ENCODE measurements around the gene MIEN1. TPM values are rescaled to one million over a fixed set of nuclear protein-coding genes. Genes with fewer than 3 reads are reported as not detected.

MIEN1 gene
- total RNA-seq, 1 experiment from 2014 or later = 50.8 TPM

DNA sequence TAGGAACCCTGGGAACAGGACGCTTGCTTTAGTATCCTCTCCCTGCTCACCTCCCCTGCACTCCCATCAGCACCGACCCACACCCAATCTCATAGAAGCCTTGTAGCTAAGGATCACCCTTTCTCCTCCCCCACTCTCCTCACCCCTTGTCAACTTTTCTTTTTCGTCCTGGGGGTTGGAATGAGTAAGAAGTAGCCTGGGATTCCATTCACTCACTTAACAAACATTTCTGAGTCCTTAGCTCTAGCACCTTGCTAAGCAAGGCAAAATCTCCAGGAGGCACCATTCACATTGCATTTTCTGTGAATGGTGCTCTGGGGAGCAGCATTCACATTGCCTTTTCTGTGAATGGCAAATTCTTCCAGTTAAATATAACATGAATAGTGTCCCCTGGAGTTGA, 41.4 kb downstream of the MIEN1 start:
- Histone ChIP-seq H2BK15ac (ENCODE audit: low read depth, low read length) (no peak overlapping the region), H4K91ac (ENCODE audit: insufficient read length, low read depth, low read length) (no peak overlapping the region), H4K5ac (ENCODE audit: insufficient read length, low read depth, low read length) (no peak overlapping the region), H3K4me1 (ENCODE audit: insufficient read depth, low read length) (peaks cover 9% of the 10 kb centered on the region), H3K27me3 (ENCODE audit: insufficient read depth, low read length) (no peaks in the 10 kb centered on the region), H3K4me2 (ENCODE audit: insufficient read depth, insufficient read length, low read length) (peak overlapping the region; percentile 76), H2BK20ac (ENCODE audit: low read depth, low read length, poor library complexity, severe bottlenecking) (no peak overlapping the region), H3T11ph (ENCODE audit: low read length) (no peak overlapping the region), H2AK5ac (ENCODE audit: insufficient read length, low read length) (no peak overlapping the region), H3K23me2 (ENCODE audit: insufficient read length, low read depth, low read length, poor library complexity, severe bottlenecking) (peaks cover 9% of the 10 kb centered on the region), H3K56ac (ENCODE audit: insufficient read length, low read depth, low read length) (no peak overlapping the region), H3K4ac (ENCODE audit: low read depth, low read length) (no peak overlapping the region), H3K79me1 (ENCODE audit: insufficient read depth, low read depth, low read length, poor library complexity, severe bottlenecking) (no peaks in the 10 kb centered on the region), H3K14ac (ENCODE audit: insufficient read depth, low read length) (no peak overlapping the region), H2AFZ (ENCODE audit: low read length) (no peak overlapping the region), H4K20me1 (ENCODE audit: control insufficient read depth, insufficient read depth, insufficient read length) (no peaks in the 10 kb centered on the region), H3K9ac (ENCODE audit: extremely low read depth, insufficient read length, low read length) (peak overlapping the region; percentile 85), H4K8ac (replicated peaks; ENCODE audit: insufficient read length, low read depth, low read length) (no peak overlapping the region), H3K18ac (ENCODE audit: insufficient read length, low read depth, low read length) (no peak overlapping the region), H3K27ac (ENCODE audit: insufficient read length, low read depth, low read length) (peak overlapping the region; percentile 74), H3K23ac (ENCODE audit: insufficient read length, low read depth, low read length) (no peak overlapping the region), H2BK12ac (ENCODE audit: insufficient read length, low read depth, low read length) (no peak overlapping the region), H2BK5ac (ENCODE audit: insufficient read length, low read length) (no peak overlapping the region), H2BK120ac (ENCODE audit: low read depth, low read length, poor library complexity, severe bottlenecking) (no peak overlapping the region), H3K9me3 (ENCODE audit: control insufficient read depth, low read depth, low read length) (no peaks in the 10 kb centered on the region), H3K79me2 (ENCODE audit: insufficient read depth, low read length) (no peaks in the 10 kb centered on the region)
- H3K27ac Mint-ChIP-seq = peak overlapping the region; percentile 96 to 99 (median 98)
- WGBS (ENCODE audit: extremely low coverage, insufficient read length, low lambda C conversion rate) = no CpG with 5 or more reads among the region's 3 CpGs
- peak overlapping the region; percentile 85 to 88 for H3K4me3 Mint-ChIP-seq
- no peaks in the 10 kb centered on the region for H3K9me3 Mint-ChIP-seq
- DNase-seq = peak; percentile 69
- peaks cover 31 to 34% of the 10 kb centered on the region in 2 experiments for H3K4me1 Mint-ChIP-seq
- no peaks in the 10 kb centered on the region for H3K27me3 Mint-ChIP-seq (ENCODE audit: low read depth)
- peaks cover 6 to 19% (median 12%) of the 10 kb centered on the region in 3 experiments; a peak in 6 of 7 replicates for H3K36me3 Mint-ChIP-seq (ENCODE audit: insufficient read depth in 1 of 3, low read depth in 3 of 3)
- TF ChIP-seq CTCF (conservative IDR thresholded peaks at IDR 0.05) = peak; percentile 26; the same call in 2 of the 3 replicates

All from H9 (cell line).